Ovary (tissue), 9 donors: ENCODE measurements around the gene DUSP16. TPM values are rescaled to one million over a fixed set of nuclear protein-coding genes. Genes with fewer than 3 reads are reported as not detected.
"Not testable (repeated sequence)": the region's sequence is repeated elsewhere in the genome, so short reads cannot be mapped to it uniquely, and the experiment has no call there.

Experiments
- DNase-seq, 5 donors: peaks; one replicate each; pipeline ENCODE4 v3.0.0-alpha.2; 2019 to 2020
- H3K27ac ChIP-seq, 2 donors: fragments of 200-600 bp; one replicate each; pipeline versions ENCODE4 v1.5.1 to v1.8.0; 2019 to 2022
- H3K27me3 ChIP-seq: fragments of 200-600 bp; one replicate; pipeline ENCODE4 v1.8.0; 2022
- H3K36me3 ChIP-seq: fragments of 200-600 bp; sonication (generic); one replicate; pipeline ENCODE4 v1.5.1; 2019
- H3K4me1 ChIP-seq: one replicate; pipeline ENCODE4 v1.8.1; 2013; ENCODE audit warnings: mild to moderate bottlenecking, moderate library complexity; ENCODE audit not compliant: insufficient read depth
- H3K4me3 ChIP-seq: fragments of 200-600 bp; sonication (generic); one replicate; pipeline ENCODE4 v1.5.1; 2017
- H3K9me3 ChIP-seq, 2 donors: fragments of 200-600 bp in 1 of 2; sonication (generic) in 1 of 2; one replicate each; pipeline versions ENCODE4 v1.5.1 to v1.8.1; 2013 to 2019; ENCODE audit warnings: mild to moderate bottlenecking in 1 of 2, moderate library complexity in 1 of 2
- EP300 ChIP-seq: sonication (generic); formaldehyde crosslinking; IDR thresholded peaks from one replicate; pipeline ENCODE4 v1.6.1; 2017; ENCODE audit warnings: antibody characterized with exemption
- POLR2A ChIP-seq: fragments of 450-650 bp; IDR thresholded peaks from one replicate; pipeline ENCODE4 v1.6.1; 2017; ENCODE audit warnings: antibody characterized with exemption, mild to moderate bottlenecking, moderate library complexity
- WGBS, 3 donors: extraction: QIAGEN DNeasy Blood & Tissue Kit in 1 of 3; methylation state at CpG; one replicate each; pipeline versions ENCODE4 v1.1.5 to v1.1.7; 2013 to 2017; 5-methylcytosine and 5-hydroxymethylcytosine counted together
- intact Hi-C, 4 donors: fragments of 100-400 bp; cut with DNase I; formaldehyde crosslinking; loops; one replicate each; pipeline versions ENCODE4 v1.11.0 to v1.15.1; 2022 to 2023
- polyA plus RNA-seq, 2 donors: library from polyadenylated mRNA; stranded (reverse); fragments of 200-250 nt in 1 of 2; fragments of 350-450 nt in 1 of 2; fragmentation: Illumina TruSeq in 1 of 2; extraction: RNeasy Lipid Tissue Mini Kit (QIAGEN cat#74804) in 1 of 2; gene quantifications; one replicate each; pipeline ENCODE4 v1.2.3, GENCODE V29; 2013 to 2014
- total RNA-seq, 7 donors: library from RNA; depleted of rRNA in 2 of 7; stranded (reverse); fragments of >200 nt in 2 of 7; fragmentation: NEBNext Ultra II Directional in 3 of 7; extraction: Animal tissue kit (Norgen Biotek cat#: 25700) in 3 of 7; gene quantifications; one replicate each; pipeline versions ENCODE4 v1.1.0 to v1.2.4, GENCODE V29; 2016 to 2023
- TF ChIP-seq, protein P1 (sequence below), 3 donors: fragments of 450-650 bp in 2 of 3; fragments of 200-600 bp in 1 of 3; IDR thresholded peaks; one replicate each; pipeline versions ENCODE4 v1.5.1 to v1.8.0; 2016 to 2022; ENCODE audit warnings: antibody characterized with exemption in 3 of 3, mild to moderate bottlenecking in 1 of 3
- donor health status: DM: no; HTN: no; CAD: no; lungs with moderate emphysema.
- donor health status: DM: no; HTN: no; CAD: no.
- donor health status: Bipolar disorder and iron deficiency.
- donor health status: DM: yes; HTN: yes; CAD: no.
- donor health status: DM: no; HTN: no; CAD: no.
- donor health status: DM: yes; HTN: yes; CAD: no.

Gene DUSP16
- total and polyA plus RNA-seq, 9 donors = 12.5 to 54.0 (median 27.3) TPM

DNA sequence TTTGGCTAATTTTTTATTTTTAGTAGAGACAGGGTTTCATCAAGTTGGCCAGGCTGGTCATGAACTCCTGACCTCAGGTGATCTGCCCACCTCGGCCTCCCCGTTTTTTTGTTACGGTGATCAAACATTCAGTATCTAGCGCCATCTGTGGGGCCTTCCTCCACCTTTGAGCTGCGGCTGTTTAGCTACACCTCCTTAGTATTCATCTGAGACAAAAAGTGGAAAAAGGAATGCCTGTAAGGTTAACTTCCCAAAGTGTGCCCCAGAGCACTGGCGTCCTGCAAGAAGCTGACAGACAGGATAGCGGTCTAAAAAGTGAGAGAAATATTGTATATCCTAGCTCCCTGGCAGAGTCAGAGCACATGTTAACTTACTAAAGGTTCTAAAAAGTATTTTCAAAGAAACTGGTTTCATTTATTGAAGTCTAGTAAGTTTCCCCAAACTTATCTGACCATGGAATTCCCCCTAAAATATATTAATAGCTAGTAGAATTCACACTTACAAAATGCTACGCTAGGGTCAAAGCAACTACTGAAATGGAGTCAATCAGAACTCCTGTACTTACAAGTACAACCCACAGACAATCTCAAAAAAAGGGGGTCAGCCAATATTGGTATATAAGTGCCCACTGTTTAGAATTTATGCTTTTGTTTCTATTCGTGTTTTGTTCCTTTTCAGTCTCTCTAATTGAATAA is 59.1 kb downstream of the DUSP16 start:
- H3K27me3 ChIP-seq = no peaks in the 10 kb centered on the region
- no peak overlapping the region for H3K4me3 ChIP-seq
- peaks cover 7% of the 10 kb centered on the region for H3K4me1 ChIP-seq
- TF ChIP-seq, protein P1, sequence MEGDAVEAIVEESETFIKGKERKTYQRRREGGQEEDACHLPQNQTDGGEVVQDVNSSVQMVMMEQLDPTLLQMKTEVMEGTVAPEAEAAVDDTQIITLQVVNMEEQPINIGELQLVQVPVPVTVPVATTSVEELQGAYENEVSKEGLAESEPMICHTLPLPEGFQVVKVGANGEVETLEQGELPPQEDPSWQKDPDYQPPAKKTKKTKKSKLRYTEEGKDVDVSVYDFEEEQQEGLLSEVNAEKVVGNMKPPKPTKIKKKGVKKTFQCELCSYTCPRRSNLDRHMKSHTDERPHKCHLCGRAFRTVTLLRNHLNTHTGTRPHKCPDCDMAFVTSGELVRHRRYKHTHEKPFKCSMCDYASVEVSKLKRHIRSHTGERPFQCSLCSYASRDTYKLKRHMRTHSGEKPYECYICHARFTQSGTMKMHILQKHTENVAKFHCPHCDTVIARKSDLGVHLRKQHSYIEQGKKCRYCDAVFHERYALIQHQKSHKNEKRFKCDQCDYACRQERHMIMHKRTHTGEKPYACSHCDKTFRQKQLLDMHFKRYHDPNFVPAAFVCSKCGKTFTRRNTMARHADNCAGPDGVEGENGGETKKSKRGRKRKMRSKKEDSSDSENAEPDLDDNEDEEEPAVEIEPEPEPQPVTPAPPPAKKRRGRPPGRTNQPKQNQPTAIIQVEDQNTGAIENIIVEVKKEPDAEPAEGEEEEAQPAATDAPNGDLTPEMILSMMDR (IDR thresholded peaks at IDR 0.05) = no peak
- TF ChIP-seq EP300 = no peak
- no peak for TF ChIP-seq POLR2A
- H3K9me3 ChIP-seq = no peaks in the 10 kb centered on the region
- 82 to 97% (median 94%) methylated on average over 9 of the region's 9 CpGs for WGBS, 3 donors
- no peaks in the 10 kb centered on the region for H3K36me3 ChIP-seq
- DNase-seq = no peak
- intact Hi-C loops = no loop called here
- H3K27ac ChIP-seq = no peak overlapping the region

GRCh38 chr12:12502815-12503151 is 59.9 kb downstream of the DUSP16 start:
- no peaks in the 10 kb centered on the region for H3K36me3 ChIP-seq
- WGBS, 3 donors = 94 to 97% (median 96%) methylated on average over 5 of the region's 5 CpGs
- H3K4me1 ChIP-seq = peaks cover 7% of the 10 kb centered on the region
- intact Hi-C loops = no loop called here
- H3K27me3 ChIP-seq = no peaks in the 10 kb centered on the region
- no peak overlapping the region for H3K4me3 ChIP-seq
- H3K9me3 ChIP-seq = no peaks in the 10 kb centered on the region
- no peak for TF ChIP-seq POLR2A
- no peak for TF ChIP-seq EP300
- TF ChIP-seq, protein P1 (IDR thresholded peaks at IDR 0.05) = no peak
- DNase-seq = no peak
- no peak overlapping the region for H3K27ac ChIP-seq

DNA sequence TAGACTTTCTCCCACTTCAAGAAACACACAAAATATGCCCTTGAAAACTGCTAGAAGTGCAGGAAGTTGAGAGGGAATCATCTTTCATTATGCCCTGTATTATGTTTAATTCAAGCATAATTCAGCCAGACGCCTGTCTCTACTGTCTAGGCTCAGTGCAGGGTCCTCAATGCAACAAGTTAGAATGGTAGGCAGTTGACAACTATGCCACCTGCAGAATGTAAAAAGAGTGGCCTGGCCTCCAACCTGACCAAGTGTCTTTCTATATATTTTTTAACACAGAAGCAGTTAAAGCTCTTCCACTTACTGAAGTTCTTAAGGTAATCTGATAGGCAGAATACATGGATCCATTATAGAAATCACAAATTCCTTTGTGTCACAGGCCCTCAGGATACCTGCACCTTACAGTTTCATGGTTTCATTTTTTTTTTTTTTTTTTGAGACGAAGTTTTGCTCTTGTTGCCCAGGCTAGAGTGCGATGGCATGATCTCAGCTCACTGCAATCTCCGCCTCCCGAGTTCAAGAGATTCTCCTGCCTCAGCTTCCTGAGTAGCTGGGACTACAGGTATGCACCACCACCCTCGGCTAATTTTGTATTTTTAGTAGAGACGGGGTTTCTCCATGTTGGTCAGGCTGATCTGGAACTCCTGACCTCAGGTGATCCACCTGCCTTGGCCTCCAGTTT is 60.4 kb downstream of the DUSP16 start:
- H3K4me3 ChIP-seq, H3K27ac ChIP-seq, H3K9me3 ChIP-seq, H3K4me1 ChIP-seq, DNase-seq, intact Hi-C loops, H3K27me3 ChIP-seq, H3K36me3 ChIP-seq: not testable (repeated sequence)
- 92 to 94% (median 93%) methylated on average over 7 of the region's 7 CpGs for WGBS, 3 donors

DNA sequence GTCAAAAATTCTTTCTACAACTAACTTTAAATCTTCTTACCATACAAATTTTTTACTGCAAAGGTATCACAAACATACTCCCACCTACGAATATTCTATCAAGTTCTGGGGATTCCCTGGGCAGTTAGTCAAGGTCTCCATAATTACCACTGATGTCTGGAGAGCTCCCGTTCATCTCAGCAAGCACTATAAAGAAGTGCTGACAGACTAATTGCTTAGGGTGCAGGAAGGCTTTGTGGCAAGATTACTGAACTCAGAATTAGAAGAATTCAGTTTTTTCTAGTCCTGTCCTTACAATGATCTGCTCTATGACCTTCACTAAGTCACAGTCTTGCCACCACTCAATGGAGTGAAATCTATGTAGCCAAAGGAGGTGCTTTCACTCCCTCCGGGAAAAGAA is 61.5 kb downstream of the DUSP16 start:
- TF ChIP-seq, protein P1 (IDR thresholded peaks at IDR 0.05) = no peak
- TF ChIP-seq EP300 (no peak), POLR2A (no peak)
- H3K9me3 ChIP-seq = no peaks in the 10 kb centered on the region
- no peak overlapping the region for H3K27ac ChIP-seq
- no peaks in the 10 kb centered on the region for H3K27me3 ChIP-seq
- H3K4me1 ChIP-seq = peaks cover 6% of the 10 kb centered on the region
- no peak overlapping the region for H3K4me3 ChIP-seq
- 47 to 53% (median 53%) methylated on average over 3 of the region's 3 CpGs for WGBS, 3 donors
- intact Hi-C loops = no loop called here
- no peak for DNase-seq
- H3K36me3 ChIP-seq = no peaks in the 10 kb centered on the region
